Kidney epithelial cell (primary cell): ENCODE data around the gene RPS6KA4. TPM values are rescaled to one million over a fixed set of nuclear protein-coding genes. Genes with fewer than 3 reads are reported as not detected.

Experiments
- DNase-seq: peaks from one replicate; pipeline ENCODE4 v3.0.0-alpha.2; 2010; ENCODE audit warnings: low read depth
- H3K27me3 ChIP-seq: 2 replicates; pipeline ENCODE4 v1.6.0; 2011; ENCODE audit warnings: low read length; ENCODE audit not compliant: control insufficient read depth, insufficient read depth
- H3K36me3 ChIP-seq: 2 replicates; pipeline ENCODE4 v1.5.1; 2011; ENCODE audit warnings: low read length; ENCODE audit not compliant: control insufficient read depth, insufficient read depth
- H3K4me3 ChIP-seq: 2 replicates; pipeline ENCODE4 v1.5.1; 2011; ENCODE audit warnings: low read depth, mild to moderate bottlenecking, control low read depth, low read length
- CTCF ChIP-seq: IDR thresholded peaks from 2 replicates; pipeline ENCODE4 v1.5.1; 2011; ENCODE audit warnings: mild to moderate bottlenecking, moderate library complexity, low read length, control low read depth, inconsistent platforms; ENCODE audit not compliant: insufficient read depth, poor library complexity, severe bottlenecking
- total RNA-seq: library from RNA; depleted of rRNA; stranded (reverse); fragments of >200 nt; gene quantifications from 2 replicates; pipeline ENCODE4 v1.2.3, GENCODE V29; 2015

Gene RPS6KA4
- total RNA-seq, 1 donor from 2014 or later = 43.0 TPM

- DNase-seq = no peak
- no peak overlapping the region for H3K4me3 ChIP-seq
- no peak for TF ChIP-seq CTCF
- H3K36me3 ChIP-seq = no peaks in the 10 kb centered on the region
- no peaks in the 10 kb centered on the region for H3K27me3 ChIP-seq
These were observed 6.6 kb upstream of the RPS6KA4 start for GRCh38 chr11:64352099-64352994.

GRCh38 chr11:64352995-64353714, 5.8 kb upstream of the RPS6KA4 start:
- TF ChIP-seq CTCF = no peak
- H3K4me3 ChIP-seq = no peak overlapping the region
- no peaks in the 10 kb centered on the region for H3K36me3 ChIP-seq
- no peaks in the 10 kb centered on the region for H3K27me3 ChIP-seq
- DNase-seq = no peak

GRCh38 chr11:64353715-64354506, 5.1 kb upstream of the RPS6KA4 start:
- H3K4me3 ChIP-seq = no peak overlapping the region
- TF ChIP-seq CTCF = no peak
- H3K27me3 ChIP-seq = no peaks in the 10 kb centered on the region
- DNase-seq = no peak
- no peaks in the 10 kb centered on the region for H3K36me3 ChIP-seq

- TF ChIP-seq CTCF = peak; percentile 96
- Histone ChIP-seq H3K36me3 (no peaks in the 10 kb centered on the region), H3K4me3 (no peak overlapping the region), H3K27me3 (no peaks in the 10 kb centered on the region)
- DNase-seq = peak; percentile 26
These were observed 3.7 kb upstream of the RPS6KA4 start for GRCh38 chr11:64355078-64355940.
